Activated T-cell treated with anti-CD3 and anti-CD28 coated beads for 4 hours (primary cell): ENCODE results near the gene SINHCAF.

Experiments
- DNase-seq: peaks from one replicate; pipeline ENCODE4 v3.0.0-alpha.2; 2020

Gene SINHCAF

GRCh38 chr12:31231611-31232360, 94.2 kb downstream of the SINHCAF start:
- no peak for DNase-seq
